Muscle layer of colon (tissue), 2 donors: ENCODE measurements around the gene PARD6A.
"Not testable (repeated sequence)": the region's sequence is repeated elsewhere in the genome, so short reads cannot be mapped to it uniquely, and the experiment has no call there.

Experiments used
- H3K27ac ChIP-seq: one replicate; pipeline ENCODE4 v1.7.0; 2013; ENCODE audit warnings: low read depth, mild to moderate bottlenecking, low read length, moderate library complexity
- H3K27me3 ChIP-seq, 2 donors: one replicate each; pipeline ENCODE4 v1.7.0; 2013; ENCODE audit warnings: low read length in 2 of 2, mild to moderate bottlenecking in 2 of 2; ENCODE audit not compliant: insufficient read depth in 2 of 2, control insufficient read depth in 1 of 2
- H3K36me3 ChIP-seq: one replicate; pipeline ENCODE4 v1.7.0; 2013; ENCODE audit warnings: mild to moderate bottlenecking, low read length; ENCODE audit not compliant: insufficient read depth
- H3K4me1 ChIP-seq: one replicate; pipeline ENCODE4 v1.7.0; 2013; ENCODE audit warnings: mild to moderate bottlenecking, low read length; ENCODE audit not compliant: insufficient read depth
- H3K4me3 ChIP-seq, 2 donors: one replicate each; pipeline ENCODE4 v1.7.0; 2013; ENCODE audit warnings: low read length in 2 of 2, low read depth in 1 of 2, mild to moderate bottlenecking in 1 of 2, moderate library complexity in 1 of 2
- H3K9ac ChIP-seq: one replicate; pipeline ENCODE4 v1.7.0; 2013; ENCODE audit warnings: low read length
- H3K9me3 ChIP-seq: one replicate; pipeline ENCODE4 v1.7.0; 2013; ENCODE audit warnings: mild to moderate bottlenecking, low read length
- donor health status: abdominal sarcoma.
- donor health status: Adenocarcinoma of cecum.

Gene PARD6A

DNA sequence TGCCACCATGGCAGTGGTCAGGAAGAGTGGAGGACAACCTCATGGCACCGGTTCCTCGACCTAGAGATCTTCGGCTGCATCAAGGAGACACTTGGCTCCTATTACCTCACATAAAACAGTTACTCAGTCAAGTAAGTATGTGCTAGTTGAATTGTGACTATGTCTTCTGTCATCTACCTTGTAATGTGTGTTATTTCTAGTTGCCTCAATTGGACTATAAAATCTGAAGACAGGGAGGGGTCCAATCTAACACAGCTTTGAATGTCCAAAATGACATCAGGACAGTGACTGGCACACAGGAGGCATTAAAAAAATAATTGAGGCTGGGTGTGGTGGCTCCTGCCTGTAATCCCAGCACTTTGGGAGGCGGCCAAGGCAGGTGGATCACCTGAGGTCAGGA, 23.0 kb downstream of the PARD6A start:
- Histone ChIP-seq H3K27ac (no peak overlapping the region), H3K36me3 (peaks cover 13% of the 10 kb centered on the region)

DNA sequence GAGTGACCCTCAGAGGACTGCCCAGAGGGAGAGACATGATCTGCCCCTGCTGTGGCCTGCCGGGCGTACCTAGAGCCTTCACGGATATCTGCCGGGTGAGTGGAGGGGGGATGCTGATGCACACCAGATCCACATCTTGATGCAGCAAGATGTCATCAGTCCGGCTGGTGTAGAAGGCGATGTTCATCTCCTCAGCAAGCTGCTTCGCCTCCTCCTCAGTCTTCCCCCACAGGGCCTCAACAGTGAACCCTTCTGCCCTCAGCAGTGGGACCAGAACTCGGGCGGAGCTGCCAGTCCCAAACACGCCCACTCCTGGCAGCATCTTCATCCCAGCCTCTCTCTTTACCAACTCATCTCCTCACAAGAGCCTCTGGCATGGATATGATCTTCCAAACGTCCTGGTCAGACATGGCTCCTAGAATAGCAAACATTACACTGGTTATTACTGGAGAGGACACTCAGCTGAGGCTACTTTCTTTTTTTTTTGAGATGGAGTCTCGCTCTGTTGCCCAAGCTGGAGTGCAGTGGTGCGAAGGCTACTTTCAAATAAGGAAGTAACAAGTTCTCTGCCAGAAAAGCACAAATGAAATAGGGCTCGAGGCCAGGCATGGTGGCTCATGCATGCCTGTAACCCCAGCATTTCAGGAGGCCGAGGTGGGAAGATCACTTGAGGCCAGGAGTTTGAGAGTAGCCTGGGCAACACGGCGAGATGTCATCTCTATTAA, 24.8 kb downstream of the PARD6A start:
- H3K9ac ChIP-seq: no peak overlapping the region
- no peaks in the 10 kb centered on the region for H3K9me3 ChIP-seq
- no peak overlapping the region for H3K4me3 ChIP-seq
- H3K36me3 ChIP-seq: peaks cover 16% of the 10 kb centered on the region
- H3K4me1 ChIP-seq: no peaks in the 10 kb centered on the region
- H3K27me3 ChIP-seq: no peaks in the 10 kb centered on the region
- no peak overlapping the region for H3K27ac ChIP-seq

More for the DNA sequence above, 23.0 kb downstream of the PARD6A start:
- Histone ChIP-seq H3K9me3 (no peaks in the 10 kb centered on the region), H3K9ac (no peak overlapping the region), H3K4me1 (no peaks in the 10 kb centered on the region), H3K4me3 (no peak overlapping the region), H3K27me3 (no peaks in the 10 kb centered on the region)

DNA sequence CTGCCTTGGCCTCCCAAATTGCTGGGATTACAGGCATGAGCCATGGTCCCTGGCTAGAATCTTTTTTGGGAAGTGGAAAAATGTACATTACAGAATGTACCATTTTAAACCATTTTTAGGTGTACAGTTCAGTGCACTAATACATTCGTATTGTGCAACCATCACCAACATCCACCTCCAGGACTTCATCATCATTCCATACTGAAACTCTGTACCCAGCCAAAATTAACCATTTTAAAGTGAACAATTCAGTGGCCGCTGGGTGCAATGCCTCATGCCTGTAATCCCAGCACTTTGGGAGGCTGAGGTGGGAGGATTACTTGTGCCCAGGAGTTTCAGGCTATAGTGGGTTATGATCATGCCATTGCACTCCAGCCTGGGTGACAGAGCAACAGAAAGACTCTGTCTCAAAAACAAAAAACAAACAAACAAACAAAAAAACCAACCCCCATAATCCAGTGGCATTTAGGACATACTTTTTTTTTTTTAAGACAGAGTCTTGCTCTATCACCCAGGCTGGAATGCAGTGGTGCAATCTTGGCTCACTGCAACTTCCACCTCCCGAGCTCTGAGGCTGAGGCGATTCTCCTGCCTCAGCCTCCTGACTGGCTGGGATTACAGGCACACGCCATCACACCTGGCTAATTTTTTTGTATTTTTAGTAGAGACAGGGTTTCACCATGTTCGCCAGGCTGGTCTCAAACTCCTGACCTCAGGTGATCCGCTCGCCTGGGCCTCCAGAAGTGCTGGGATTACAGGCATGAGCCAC, 32.9 kb downstream of the PARD6A start:
- not testable (repeated sequence) for H3K4me3 ChIP-seq, H3K36me3 ChIP-seq, H3K9ac ChIP-seq, H3K27me3 ChIP-seq, H3K4me1 ChIP-seq, H3K27ac ChIP-seq, H3K9me3 ChIP-seq

DNA sequence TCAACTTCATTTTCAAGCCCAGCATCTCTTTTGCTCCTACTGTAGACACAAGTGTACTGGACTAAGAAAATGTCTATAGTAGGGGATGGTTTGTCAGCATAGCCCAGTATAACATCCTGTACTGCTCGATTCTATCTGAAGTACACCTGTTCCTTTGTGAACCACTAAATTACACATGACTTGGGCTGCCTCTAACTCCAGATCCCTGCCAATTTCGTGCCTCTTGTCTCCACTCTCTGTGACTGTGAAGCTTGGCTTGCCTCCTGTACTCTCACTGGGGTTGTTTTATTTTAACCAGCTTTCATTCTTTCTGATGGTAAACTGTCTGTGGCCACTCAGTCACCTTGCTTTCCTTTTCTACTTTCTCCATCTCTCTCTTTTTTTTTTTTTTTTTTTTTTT, 33.9 kb downstream of the PARD6A start:
- H3K27ac ChIP-seq: no peak overlapping the region
- no peak overlapping the region for H3K9ac ChIP-seq
- no peaks in the 10 kb centered on the region for H3K4me1 ChIP-seq
- no peaks in the 10 kb centered on the region for H3K27me3 ChIP-seq
- peaks cover 3% of the 10 kb centered on the region for H3K36me3 ChIP-seq
- H3K9me3 ChIP-seq: no peaks in the 10 kb centered on the region
- H3K4me3 ChIP-seq: no peak overlapping the region

DNA sequence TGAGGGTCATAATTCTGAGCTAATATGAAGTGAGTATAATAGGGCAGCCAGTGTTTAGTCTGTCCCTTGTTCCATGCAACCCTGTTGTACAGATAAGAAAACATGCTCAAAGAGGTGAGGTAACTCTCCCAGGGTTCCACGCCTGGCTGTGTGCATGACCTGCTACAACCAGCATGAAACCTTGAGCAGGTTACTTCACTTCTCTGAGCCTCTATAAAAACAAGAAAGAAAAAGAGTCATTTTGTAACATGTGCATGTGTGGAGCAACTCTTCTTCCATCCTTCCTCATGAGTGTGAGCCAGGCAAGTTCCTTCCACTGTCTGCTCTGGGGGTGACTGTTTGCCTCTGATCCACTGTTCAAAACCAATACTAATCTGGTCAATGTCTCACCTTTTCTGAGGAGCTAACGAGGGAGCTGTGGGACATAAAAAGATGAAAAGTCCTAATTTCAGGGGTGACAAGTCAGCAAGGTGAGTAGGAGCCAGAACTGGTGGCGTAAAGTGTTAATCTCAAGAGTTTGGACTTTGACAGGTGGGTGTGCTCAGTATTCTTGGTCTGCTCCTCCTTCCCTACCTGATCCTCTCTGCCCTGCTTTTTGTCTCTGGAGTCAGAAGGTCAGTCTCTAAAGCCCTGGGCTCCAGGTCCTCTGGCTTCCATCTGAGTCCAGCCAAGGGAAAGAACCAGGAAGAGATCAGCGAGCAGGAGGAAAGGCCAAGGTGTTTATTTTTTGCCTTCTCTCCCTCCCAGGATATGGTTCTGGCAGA, 36.8 kb downstream of the PARD6A start:
- no peak overlapping the region for H3K27ac ChIP-seq
- no peaks in the 10 kb centered on the region for H3K36me3 ChIP-seq
- no peak overlapping the region for H3K4me3 ChIP-seq

DNA sequence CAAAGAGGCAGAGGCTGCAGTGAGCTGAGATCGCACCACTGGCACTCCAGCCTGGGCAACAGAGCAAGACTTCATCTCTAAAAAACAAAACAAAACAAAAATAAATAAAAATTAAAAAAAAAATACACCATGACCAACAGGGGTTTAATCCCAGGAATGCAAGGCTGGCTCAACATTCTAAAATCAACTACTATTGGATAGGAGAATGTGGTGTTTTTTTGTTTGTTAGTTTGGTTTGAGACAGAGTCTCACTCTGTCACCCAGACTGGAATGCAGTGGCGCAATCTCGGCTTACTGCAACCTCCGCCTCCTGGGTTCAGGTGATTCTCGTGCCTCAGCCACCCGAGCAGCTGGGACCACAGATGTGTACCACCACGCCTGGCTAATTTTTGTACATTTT, 38.5 kb downstream of the PARD6A start:
- Histone ChIP-seq H3K9ac (no peak overlapping the region), H3K4me1 (no peaks in the 10 kb centered on the region), H3K9me3 (no peaks in the 10 kb centered on the region), H3K27me3 (no peaks in the 10 kb centered on the region), H3K27ac (no peak overlapping the region), H3K36me3 (no peaks in the 10 kb centered on the region), H3K4me3 (no peak overlapping the region)

More for the DNA sequence above, 36.8 kb downstream of the PARD6A start:
- no peak overlapping the region for H3K9ac ChIP-seq
- H3K4me1 ChIP-seq: no peaks in the 10 kb centered on the region
- H3K9me3 ChIP-seq: no peaks in the 10 kb centered on the region
- no peaks in the 10 kb centered on the region for H3K27me3 ChIP-seq

DNA sequence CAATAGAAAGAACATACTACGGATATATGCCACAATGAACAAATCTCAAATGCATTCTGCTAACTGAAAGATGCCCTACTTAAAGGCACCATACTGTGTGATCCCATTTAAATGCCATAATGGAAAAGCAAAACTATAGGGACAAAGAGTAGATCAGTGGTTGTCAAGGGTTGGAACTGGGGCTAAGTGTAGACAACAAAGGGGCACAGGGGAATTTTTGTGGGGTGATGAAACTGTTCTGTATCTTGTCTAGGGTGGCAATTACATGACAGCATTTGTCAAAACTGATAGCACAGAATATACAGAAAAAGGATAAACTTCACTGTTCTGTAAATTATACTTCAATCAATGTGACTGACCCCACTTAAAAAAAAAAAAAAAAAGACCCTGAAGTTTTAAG, 40.7 kb downstream of the PARD6A start:
- no peaks in the 10 kb centered on the region for H3K36me3 ChIP-seq
- H3K9ac ChIP-seq: no peak overlapping the region
- H3K4me3 ChIP-seq: no peak overlapping the region
- no peaks in the 10 kb centered on the region for H3K27me3 ChIP-seq
- no peaks in the 10 kb centered on the region for H3K4me1 ChIP-seq
- no peaks in the 10 kb centered on the region for H3K9me3 ChIP-seq
- no peak overlapping the region for H3K27ac ChIP-seq

DNA sequence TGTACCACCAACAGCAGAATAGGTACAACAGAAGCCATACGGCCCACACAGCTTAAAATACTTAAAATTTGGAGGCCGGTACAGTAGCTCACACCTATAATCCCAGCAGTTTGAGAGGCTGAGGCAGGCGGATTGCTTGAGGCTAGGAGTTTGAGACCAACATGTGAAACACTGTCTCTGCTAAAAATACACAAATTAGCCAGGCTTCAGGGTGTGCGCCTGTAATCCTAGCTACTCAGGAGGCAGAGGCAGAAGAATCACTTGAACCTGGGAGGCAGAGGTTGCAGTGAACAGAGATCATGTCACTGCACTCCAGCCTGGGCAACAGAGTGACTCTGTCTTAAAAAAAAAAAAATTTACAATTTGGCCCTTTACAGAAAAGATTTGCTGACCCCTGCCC, 41.4 kb downstream of the PARD6A start:
- Histone ChIP-seq H3K4me1 (no peaks in the 10 kb centered on the region), H3K36me3 (no peaks in the 10 kb centered on the region), H3K27me3 (no peaks in the 10 kb centered on the region), H3K27ac (no peak overlapping the region), H3K9me3 (no peaks in the 10 kb centered on the region), H3K9ac (no peak overlapping the region), H3K4me3 (no peak overlapping the region)

DNA sequence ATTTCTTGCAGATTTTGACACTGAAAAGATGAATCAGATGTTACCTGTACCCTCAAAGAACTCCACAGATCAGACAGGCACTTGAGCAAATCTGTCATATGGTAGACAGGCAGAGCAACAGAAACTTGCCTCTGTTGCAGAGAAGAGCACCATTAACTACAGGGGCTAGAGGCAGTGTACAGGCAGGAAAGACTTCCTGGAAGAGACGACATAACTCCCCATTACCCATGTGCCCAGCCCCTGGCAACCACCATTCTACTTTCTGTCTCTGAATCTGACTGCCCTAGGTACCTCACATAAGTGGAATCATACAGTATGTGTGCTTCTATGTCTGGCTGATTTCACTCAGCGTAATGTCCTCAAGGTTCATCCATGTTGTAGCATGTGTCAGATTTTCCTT, 42.9 kb downstream of the PARD6A start:
- Histone ChIP-seq H3K36me3 (no peaks in the 10 kb centered on the region), H3K4me1 (no peaks in the 10 kb centered on the region), H3K9ac (no peak overlapping the region), H3K9me3 (no peaks in the 10 kb centered on the region), H3K27ac (no peak overlapping the region), H3K27me3 (no peaks in the 10 kb centered on the region), H3K4me3 (no peak overlapping the region)

DNA sequence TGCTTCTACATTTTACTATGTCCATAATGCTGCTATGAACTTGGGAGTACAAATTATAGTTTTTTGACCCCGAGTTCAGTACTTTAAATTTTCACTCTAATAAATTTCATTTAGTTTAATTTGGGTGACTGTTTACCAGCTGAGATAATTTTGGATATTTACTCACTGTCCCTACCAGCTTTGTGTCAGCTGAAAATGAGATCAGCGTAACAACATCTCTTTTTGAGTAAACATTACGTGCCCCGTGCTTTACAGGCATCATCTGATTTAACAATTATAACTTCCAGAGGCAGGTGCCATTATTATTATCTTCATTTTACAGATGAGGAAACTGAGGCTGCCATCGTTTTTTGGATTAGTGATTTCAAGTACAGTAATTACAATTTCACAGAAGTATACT, 43.4 kb downstream of the PARD6A start:
- Histone ChIP-seq H3K9ac (no peak overlapping the region), H3K27ac (no peak overlapping the region), H3K9me3 (no peaks in the 10 kb centered on the region), H3K4me1 (no peaks in the 10 kb centered on the region), H3K4me3 (no peak overlapping the region), H3K36me3 (no peaks in the 10 kb centered on the region), H3K27me3 (no peaks in the 10 kb centered on the region)

DNA sequence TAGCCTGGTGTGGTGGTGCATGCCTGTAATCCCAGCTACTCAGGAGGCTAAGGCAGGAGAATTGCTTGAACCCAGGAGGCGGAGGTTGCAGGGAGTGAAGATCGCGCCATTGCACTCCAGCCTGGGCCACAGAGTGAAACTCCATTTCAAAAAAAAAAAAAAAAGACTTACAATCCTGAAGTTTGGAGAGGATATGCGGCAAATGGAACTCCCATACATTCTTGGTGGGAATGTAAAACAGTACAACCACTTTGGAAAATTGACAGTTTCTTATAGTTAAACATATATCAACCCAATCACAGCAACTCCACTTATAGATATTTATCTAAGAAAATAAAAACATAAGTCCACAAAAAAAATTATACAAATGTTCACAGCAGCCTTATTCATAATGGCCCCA, 46.5 kb downstream of the PARD6A start:
- Histone ChIP-seq H3K36me3 (no peaks in the 10 kb centered on the region), H3K9me3 (no peaks in the 10 kb centered on the region), H3K4me3 (no peak overlapping the region), H3K27ac (no peak overlapping the region), H3K9ac (no peak overlapping the region), H3K27me3 (no peaks in the 10 kb centered on the region), H3K4me1 (no peaks in the 10 kb centered on the region)
